Liver (tissue), 9 donors: ENCODE measurements around the gene CCL21. TPM values are rescaled to one million over a fixed set of nuclear protein-coding genes. Genes with fewer than 3 reads are reported as not detected.

Experiments used
- DNase-seq: peaks from one replicate; pipeline ENCODE4 v3.0.0-alpha.2; 2017; ENCODE audit warnings: low spot score
- H3K27ac ChIP-seq, 2 donors: one replicate each; pipeline ENCODE4 v1.7.0; 2013; ENCODE audit warnings: inconsistent platforms in 2 of 2, low read length in 2 of 2, control low read depth in 1 of 2, low read depth in 1 of 2, mild to moderate bottlenecking in 1 of 2
- H3K27me3 ChIP-seq, 4 donors: one replicate each; pipeline versions ENCODE4 v1.6.1 to v1.7.0; 2013; ENCODE audit warnings: low read length in 3 of 4, inconsistent platforms in 1 of 4, mild to moderate bottlenecking in 1 of 4, moderate library complexity in 1 of 4; ENCODE audit not compliant: control insufficient read depth in 4 of 4, insufficient read depth in 4 of 4
- H3K36me3 ChIP-seq, 4 donors: one replicate each; pipeline versions ENCODE4 v1.6.1 to v1.7.0; 2013; ENCODE audit warnings: low read length in 3 of 4, mild to moderate bottlenecking in 3 of 4, low read depth in 1 of 4, moderate library complexity in 1 of 4; ENCODE audit not compliant: control insufficient read depth in 4 of 4, insufficient read depth in 3 of 4
- H3K4me1 ChIP-seq, 4 donors: one replicate each; pipeline versions ENCODE4 v1.6.1 to v1.7.0; 2013; ENCODE audit warnings: low read length in 3 of 4, mild to moderate bottlenecking in 3 of 4, moderate library complexity in 1 of 4; ENCODE audit not compliant: control insufficient read depth in 4 of 4, insufficient read depth in 4 of 4
- H3K4me3 ChIP-seq, 3 donors: one replicate each; pipeline versions ENCODE4 v1.6.1 to v1.7.0; 2013; ENCODE audit warnings: low read length in 3 of 3, control low read depth in 1 of 3, low read depth in 1 of 3, mild to moderate bottlenecking in 1 of 3
- H3K9ac ChIP-seq, 2 donors: one replicate each; pipeline ENCODE4 v1.7.0; 2013; ENCODE audit warnings: low read length in 2 of 2, mild to moderate bottlenecking in 2 of 2, moderate library complexity in 2 of 2, control low read depth in 1 of 2, low read depth in 1 of 2
- H3K9me3 ChIP-seq, 4 donors: one replicate each; pipeline versions ENCODE4 v1.6.1 to v1.7.0; 2013; ENCODE audit warnings: low read length in 3 of 4; ENCODE audit not compliant: control insufficient read depth in 4 of 4
- ATF3 ChIP-seq: IDR thresholded peaks from 2 replicates; pipeline ENCODE4 v1.6.1; 2016; ENCODE audit warnings: antibody characterized with exemption
- CTCF ChIP-seq: fragments of 150-350 bp; IDR thresholded peaks from 2 replicates; pipeline ENCODE4 v1.5.1; 2017; ENCODE audit warnings: improper control_type of control experiment, low read depth, low read length; ENCODE audit not compliant: missing input control
- EGR1 ChIP-seq, 2 donors: IDR thresholded peaks; 2 replicates each; pipeline ENCODE4 v1.6.1; 2016 to 2018; ENCODE audit warnings: antibody characterized with exemption in 2 of 2, low read depth in 2 of 2
- FOXA1 ChIP-seq: IDR thresholded peaks from 2 replicates; pipeline ENCODE4 v1.6.1; 2016; ENCODE audit warnings: antibody characterized with exemption
- FOXA2 ChIP-seq: IDR thresholded peaks from 2 replicates; pipeline ENCODE4 v1.6.1; 2016; ENCODE audit warnings: antibody characterized with exemption
- GABPA ChIP-seq, 2 donors: IDR thresholded peaks in 1 of 2; conservative IDR thresholded peaks in 1 of 2; 2 replicates each; pipeline ENCODE4 v1.6.1; 2016; ENCODE audit warnings: antibody characterized with exemption in 2 of 2, mild to moderate bottlenecking in 1 of 2, moderate library complexity in 1 of 2
- HNF4A ChIP-seq, 2 donors: conservative IDR thresholded peaks; 2 replicates each; pipeline ENCODE4 v1.6.1; 2016; ENCODE audit warnings: antibody characterized with exemption in 2 of 2, mild to moderate bottlenecking in 2 of 2
- JUND ChIP-seq, 2 donors: IDR thresholded peaks; 2 replicates each; pipeline ENCODE4 v1.6.1; 2016; ENCODE audit warnings: antibody characterized with exemption in 2 of 2
- MAX ChIP-seq: IDR thresholded peaks from 2 replicates; pipeline ENCODE4 v1.6.1; 2016; ENCODE audit warnings: antibody characterized with exemption
- NR2F2 ChIP-seq: IDR thresholded peaks from 2 replicates; pipeline ENCODE4 v1.6.1; 2016; ENCODE audit warnings: antibody characterized with exemption
- RAD21 ChIP-seq, 2 donors: IDR thresholded peaks; 2 replicates each; pipeline ENCODE4 v1.6.1; 2016; ENCODE audit warnings: antibody characterized with exemption in 2 of 2, mild to moderate bottlenecking in 2 of 2
- REST ChIP-seq: IDR thresholded peaks from 2 replicates; pipeline ENCODE4 v1.6.1; 2016; ENCODE audit warnings: antibody characterized with exemption, mild to moderate bottlenecking
- SP1 ChIP-seq: IDR thresholded peaks from 2 replicates; pipeline ENCODE4 v1.6.1; 2018; ENCODE audit warnings: antibody characterized with exemption, mild to moderate bottlenecking
- TAF1 ChIP-seq: conservative IDR thresholded peaks from 2 replicates; pipeline ENCODE4 v1.6.1; 2016; ENCODE audit warnings: antibody characterized with exemption, mild to moderate bottlenecking
- YY1 ChIP-seq: IDR thresholded peaks from 2 replicates; pipeline ENCODE4 v1.6.1; 2016; ENCODE audit warnings: antibody characterized with exemption, mild to moderate bottlenecking
- ZBTB33 ChIP-seq: IDR thresholded peaks from 2 replicates; pipeline ENCODE4 v1.6.1; 2016; ENCODE audit warnings: antibody characterized with exemption
- WGBS: extraction: QIAGEN DNeasy Blood & Tissue Kit; methylation state at CpG from one replicate; pipeline ENCODE4 v1.1.7; 2013; 5-methylcytosine and 5-hydroxymethylcytosine counted together
- polyA plus RNA-seq, 2 donors: library from polyadenylated mRNA; stranded (reverse) in 1 of 2; unstranded in 1 of 2; fragments of 200-250 nt in 1 of 2; fragments of >200 nt in 1 of 2; fragmentation: Nextera tagmentation in 1 of 2; extraction: Ambion mirVana in 1 of 2; gene quantifications; one replicate each; pipeline versions ENCODE4 v1.2.1 to v1.2.3, GENCODE V29; 2013 to 2015
- total RNA-seq, 2 donors: library from RNA; depleted of rRNA; stranded (reverse); fragments of >200 nt; gene quantifications; one replicate each; pipeline ENCODE4 v1.2.3, GENCODE V29; 2014
- donor health status: healthy.
- donor health status: healthy.
- donor health status: healthy.
- donor health status: healthy.
- donor health status: healthy.

CCL21 gene
- total and polyA plus RNA-seq, 4 donors: 2.2 to 31.0 (median 10.6) TPM

GRCh38 chr9:34689116-34689470 lies 20.8 kb downstream of the CCL21 start:
- H3K9ac ChIP-seq: peak overlapping the region in 1 of 2 donors; percentile 40
- H3K27ac ChIP-seq: peak overlapping the region; percentile 23 to 43
- no peaks in the 10 kb centered on the region for H3K9me3 ChIP-seq
- no peaks in the 10 kb centered on the region for H3K27me3 ChIP-seq
- TF ChIP-seq TAF1 (no peak), FOXA1 (no peak), MAX (no peak), JUND (IDR thresholded peaks at IDR 0.05) (no peak), EGR1 (IDR thresholded peaks at IDR 0.05; ENCODE audit: low read depth in 2 of 2) (no peak), RAD21 (IDR thresholded peaks at IDR 0.05) (no peak), REST (no peak), SP1 (no peak), GABPA (IDR thresholded peaks at IDR 0.05 in 1 of 2, conservative IDR thresholded peaks at IDR 0.05 in 1 of 2) (no peak), NR2F2 (no peak), ATF3 (no peak), FOXA2 (no peak), HNF4A (conservative IDR thresholded peaks at IDR 0.05) (no peak), CTCF (no peak), YY1 (no peak), ZBTB33 (no peak)
- H3K4me1 ChIP-seq: peaks cover 18 to 60% (median 49%) of the 10 kb centered on the region in 4 donors
- no peaks in the 10 kb centered on the region for H3K36me3 ChIP-seq
- DNase-seq: no peak
- 34% methylated on average over 4 of the region's 4 CpGs for WGBS
- H3K4me3 ChIP-seq: no peak overlapping the region
